NCI-H2107 (cell line): ENCODE measurements around the gene FAM83C.
"Not testable (repeated sequence)": the region's sequence is repeated elsewhere in the genome, so short reads cannot be mapped to it uniquely, and the experiment has no call there.

Source experiments
- DNase-seq: peaks from one replicate; lab custom pipeline; 2025; lab: John Stamatoyannopoulos, UW

FAM83C gene

DNA sequence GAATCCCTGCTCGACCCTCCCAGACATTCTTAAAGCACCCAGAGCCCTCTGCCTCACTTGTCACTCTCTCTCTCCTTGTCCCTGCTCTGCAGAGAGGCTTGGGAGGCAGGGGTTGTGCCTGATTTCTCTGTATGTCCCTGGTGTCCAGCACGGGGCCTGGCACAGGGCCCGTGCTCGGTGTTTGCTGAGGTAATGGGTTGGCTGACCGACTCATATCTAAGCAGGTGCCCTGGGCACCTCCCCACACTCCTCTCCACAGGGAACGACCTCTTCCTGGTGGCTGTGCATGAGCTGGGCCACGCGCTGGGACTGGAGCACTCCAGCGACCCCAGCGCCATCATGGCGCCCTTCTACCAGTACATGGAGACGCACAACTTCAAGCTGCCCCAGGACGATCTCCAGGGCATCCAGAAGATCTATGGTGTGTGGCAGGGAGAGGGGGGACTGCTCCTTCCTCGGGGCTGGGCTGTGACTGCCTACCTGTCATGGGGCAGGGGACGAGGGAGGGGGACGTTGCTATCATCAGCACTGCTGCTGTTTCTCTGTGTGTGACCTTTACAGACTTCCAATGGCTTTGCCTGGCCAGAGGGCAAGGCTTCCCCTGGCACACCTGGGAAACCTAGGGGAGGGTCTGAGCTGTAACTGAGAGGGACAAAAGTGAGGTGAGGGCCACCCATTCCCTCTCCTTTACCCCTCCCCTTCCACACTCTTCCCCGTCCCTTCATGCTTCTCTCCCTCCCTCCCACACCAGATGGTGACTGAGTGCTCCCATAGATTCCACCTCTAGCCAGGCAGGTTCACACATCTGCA is 28.5 kb downstream of the FAM83C start:
- DNase-seq: no peak

DNA sequence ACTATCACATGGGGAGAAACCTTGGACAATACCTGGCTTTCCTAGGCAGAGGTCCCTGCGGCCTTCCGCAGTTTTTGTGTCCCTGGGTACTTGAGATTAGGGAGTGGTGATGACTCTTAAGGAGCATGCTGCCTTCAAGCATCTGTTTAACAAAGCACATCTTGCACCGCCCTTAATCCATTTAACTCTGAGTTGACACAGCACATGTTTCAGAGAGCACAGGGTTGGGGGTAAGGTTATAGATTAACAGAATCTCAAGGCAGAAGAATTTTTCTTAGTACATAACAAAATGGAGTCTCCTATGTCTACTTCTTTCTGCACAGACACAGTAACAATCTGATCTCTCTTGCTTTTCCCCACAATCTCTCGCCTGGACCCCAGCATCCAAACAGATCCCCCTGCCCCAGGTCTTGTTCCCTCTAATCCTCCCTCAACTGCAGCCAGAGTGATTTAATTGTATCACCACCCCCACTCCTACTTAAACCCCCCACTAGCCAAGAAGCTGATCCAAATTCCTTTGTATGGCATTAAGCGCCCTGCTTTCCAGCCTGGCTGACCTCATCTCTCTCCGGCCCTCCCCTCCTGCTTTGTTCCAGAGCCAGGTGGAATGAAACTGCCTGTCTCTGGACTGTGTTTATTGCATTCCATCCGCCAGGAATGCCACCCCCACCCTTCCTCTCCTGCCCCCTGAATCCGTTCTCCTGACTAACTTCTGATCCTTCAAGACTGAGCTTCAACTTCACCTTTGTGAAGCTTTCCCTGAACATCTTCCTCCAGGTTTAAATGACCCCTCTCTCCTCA is 29.3 kb downstream of the FAM83C start:
- DNase-seq: not testable (repeated sequence)

DNA sequence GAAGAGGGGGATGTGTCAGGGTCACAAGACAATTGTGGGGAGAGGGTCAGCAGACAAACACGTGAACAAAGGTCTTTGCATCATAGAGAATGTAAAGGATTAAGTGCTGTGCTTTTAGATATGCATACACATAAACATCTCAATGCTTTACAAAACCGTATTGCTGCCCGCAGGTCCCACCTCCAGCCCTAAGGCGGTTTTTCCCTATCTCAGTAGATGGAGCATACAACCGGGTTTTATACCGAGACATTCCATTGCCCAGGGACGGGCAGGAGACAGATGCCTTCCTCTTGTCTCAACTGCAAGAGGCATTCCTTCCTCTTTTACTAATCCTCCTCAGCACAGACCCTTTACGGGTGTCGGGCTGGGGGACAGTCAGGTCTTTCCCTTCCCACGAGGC is 29.9 kb downstream of the FAM83C start:
- not testable (repeated sequence) for DNase-seq

DNA sequence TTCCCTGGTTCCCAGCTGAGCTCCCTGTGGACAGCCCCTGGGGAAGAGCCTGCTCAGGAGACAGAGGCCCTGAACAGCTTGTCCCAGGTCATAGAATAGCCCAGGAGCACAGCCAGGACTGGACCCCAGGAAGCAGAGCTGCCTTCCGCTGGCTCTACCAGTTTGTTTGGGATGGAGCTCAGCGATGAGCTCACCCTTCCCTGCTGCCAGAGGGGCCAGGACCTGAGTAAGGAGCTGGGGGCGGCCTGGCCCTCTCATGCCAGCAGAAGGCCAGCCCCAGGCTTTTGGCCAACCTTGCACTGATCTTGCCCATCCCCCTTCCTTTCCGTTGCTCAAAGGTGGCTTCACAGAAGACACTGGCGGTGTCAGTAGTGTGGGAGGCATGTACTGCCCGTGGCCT is 31.8 kb downstream of the FAM83C start:
- no peak for DNase-seq

DNA sequence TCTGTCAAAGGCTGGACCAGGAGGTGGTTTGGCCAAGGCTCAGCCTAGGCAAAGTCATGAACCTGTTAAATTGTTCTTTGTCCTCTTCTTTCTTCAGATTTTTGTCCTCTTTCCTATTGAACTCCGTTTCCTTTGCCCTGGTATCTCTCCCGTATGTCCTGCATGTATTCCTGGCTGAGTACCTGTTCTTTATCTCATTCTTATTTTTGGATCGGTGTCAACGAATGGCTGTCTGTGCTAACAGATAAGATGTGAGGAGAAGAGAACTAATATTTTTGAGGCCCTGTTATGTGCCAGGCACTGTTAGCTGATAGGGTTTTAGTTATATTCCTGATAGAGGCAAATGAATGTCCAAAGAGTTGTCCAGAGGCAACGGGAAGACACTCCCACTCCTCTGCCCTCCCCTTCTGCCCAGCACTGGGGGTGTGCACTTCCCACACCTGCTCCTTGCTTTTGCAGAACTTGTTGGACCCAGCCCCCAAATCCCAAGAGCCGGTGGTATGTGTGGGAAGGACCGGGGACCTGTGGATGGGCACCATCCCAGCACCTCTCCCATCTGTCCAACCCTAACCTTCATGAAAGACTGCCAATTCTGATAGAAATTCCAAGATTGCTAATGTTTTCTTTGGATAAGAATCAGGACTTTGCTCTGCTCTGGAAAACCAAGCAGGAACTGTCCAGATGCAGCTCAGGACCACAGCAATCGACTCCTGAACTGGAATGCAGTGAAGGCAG is 34.9 kb downstream of the FAM83C start:
- DNase-seq: no peak

DNA sequence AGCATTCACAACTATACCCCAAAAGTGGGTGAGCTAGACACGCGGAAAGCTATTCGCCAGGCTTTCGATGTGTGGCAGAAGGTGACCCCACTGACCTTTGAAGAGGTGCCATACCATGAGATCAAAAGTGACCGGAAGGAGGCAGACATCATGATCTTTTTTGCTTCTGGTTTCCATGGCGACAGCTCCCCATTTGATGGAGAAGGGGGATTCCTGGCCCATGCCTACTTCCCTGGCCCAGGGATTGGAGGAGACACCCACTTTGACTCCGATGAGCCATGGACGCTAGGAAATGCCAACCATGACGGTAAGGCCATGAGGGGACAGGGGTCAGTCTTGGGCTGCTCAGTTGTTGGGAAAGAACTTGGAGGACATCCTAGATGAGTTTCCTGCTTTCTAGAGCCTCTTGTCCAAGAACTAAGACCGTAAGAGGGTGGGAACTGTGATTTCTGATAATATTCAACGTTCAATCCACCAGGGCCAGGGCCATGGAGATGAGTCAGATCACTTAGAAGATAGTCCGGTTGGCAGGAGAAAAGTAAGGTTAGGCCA is 37.7 kb downstream of the FAM83C start:
- no peak for DNase-seq

DNA sequence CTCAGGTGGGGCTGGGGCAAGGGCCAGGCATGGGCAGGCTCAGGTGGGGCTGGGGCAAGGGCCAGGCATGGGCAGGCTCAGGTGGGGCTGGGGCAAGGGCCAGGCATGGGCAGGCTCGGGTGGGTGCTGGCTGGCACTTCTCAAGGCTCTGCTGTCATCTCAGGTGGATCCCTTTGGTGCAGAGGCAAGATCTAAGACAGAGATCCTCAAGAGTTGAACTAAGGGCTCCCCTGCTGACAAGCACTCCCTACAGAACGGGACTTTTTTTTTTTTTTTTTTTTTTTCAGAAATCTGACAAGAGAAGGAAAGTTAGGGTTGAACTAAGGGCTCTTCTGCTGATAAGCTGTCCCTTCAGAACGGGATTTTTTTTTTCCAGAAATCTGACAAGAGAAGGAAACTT is 39.2 kb downstream of the FAM83C start:
- DNase-seq: no peak

DNA sequence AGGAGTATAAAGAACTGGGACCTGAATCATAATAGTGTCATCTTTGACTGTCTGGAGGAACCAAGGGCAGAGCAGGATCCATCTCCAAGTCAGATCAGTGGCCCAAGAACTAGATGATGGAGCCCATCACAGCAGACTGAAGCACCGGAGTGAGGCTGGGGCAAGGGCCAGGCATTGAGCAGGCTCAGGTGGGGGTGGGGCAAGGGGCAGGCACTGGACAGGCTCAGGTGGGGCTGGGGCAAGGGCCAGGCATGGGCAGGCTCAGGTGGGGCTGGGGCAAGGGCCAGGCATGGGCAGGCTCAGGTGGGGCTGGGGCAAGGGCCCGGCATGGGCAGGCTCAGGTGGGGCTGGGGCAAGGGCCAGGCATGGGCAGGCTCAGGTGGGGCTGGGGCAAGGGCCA is 39.6 kb downstream of the FAM83C start:
- DNase-seq: not testable (repeated sequence)

DNA sequence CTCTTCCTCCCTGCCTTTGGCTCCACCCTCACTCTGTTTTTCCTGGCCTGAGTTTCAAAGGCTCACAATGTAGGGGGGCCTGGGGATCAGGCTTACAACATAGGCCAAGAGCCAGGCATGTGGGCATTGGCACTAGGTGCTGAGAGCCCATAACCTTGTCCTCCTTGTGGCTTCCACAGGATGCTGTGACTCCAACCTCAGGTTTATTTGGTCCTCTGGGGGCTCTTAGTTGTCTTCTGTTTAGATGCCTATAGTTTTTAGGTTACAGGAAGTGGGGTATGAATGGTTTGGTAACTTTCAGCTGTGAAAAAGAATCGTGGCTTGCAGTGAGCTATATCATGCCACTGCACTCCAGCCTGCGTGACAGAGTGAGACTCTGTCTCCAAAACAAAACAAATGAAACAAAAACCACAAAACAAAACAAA is 40.2 kb downstream of the FAM83C start:
- no peak for DNase-seq

DNA sequence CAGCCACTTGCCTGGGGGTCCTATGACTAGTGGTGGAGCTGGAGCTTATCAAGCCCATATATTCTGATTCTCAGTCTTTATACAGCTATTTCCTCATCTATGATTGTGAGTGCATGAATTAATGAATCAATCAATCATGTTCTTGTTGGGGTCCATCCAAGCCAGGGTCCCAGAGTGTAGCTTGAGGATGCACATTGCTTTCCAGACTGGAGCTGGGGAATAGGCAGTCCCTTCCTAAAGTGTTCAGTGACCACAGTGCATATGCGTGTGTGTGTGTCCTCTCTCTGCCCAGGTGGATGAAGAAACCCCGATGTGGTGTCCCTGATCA is 40.6 kb downstream of the FAM83C start:
- DNase-seq: no peak

DNA sequence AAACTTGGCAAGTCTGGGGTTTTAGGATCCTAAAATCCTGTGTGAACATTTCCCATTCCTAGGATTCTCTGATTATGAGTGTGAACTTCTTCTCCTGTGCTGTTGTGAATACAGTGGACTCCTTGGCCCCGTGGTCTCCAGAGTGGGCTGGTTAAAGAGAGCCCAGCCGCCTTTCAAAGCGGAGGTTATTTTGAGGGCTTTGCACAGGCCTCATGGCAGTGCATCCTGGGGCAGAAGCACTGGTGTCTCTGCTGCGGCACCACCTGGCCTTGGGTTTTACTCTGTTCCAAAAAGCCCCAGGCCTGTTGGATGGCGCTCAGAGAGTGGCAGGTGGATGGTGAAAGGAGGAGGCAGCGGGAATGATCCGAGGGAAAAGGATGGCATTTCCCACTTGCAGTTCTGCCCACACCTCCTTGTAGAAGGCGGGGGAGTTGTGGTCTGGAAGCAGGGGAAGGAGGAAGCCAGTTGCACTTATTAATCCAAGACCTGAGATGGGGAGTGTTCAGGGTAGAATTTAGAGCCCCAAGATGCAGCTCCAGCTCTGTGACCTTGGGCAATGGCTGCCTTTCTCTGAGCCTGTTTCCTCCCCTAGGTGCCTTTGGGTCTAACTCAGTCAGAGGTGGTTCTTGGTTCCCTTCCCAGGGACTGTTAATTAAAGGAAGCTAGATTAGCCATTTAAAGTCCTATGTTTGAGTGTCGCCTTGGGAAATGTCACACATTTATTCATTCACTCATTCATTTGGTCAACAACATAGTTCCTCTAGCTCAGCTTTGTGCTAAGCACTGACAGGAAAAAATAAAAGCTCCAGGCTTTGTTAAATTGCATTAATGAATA is 43.4 kb downstream of the FAM83C start:
- no peak for DNase-seq

DNA sequence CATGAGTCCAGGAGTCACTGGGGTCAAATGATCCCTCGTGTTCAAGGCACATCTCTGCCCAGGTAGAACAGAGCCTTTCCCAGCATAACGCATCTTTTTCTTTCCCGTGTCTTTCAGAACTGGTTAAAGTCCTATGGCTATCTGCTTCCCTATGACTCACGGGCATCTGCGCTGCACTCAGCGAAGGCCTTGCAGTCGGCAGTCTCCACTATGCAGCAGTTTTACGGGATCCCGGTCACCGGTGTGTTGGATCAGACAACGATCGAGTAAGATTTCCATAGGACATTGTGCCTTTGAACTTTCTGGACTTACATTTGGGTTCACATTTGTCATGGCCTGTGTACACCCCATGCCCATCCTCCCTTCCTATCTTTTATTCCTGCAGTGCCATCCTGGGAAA is 45.5 kb downstream of the FAM83C start:
- no peak for DNase-seq

DNA sequence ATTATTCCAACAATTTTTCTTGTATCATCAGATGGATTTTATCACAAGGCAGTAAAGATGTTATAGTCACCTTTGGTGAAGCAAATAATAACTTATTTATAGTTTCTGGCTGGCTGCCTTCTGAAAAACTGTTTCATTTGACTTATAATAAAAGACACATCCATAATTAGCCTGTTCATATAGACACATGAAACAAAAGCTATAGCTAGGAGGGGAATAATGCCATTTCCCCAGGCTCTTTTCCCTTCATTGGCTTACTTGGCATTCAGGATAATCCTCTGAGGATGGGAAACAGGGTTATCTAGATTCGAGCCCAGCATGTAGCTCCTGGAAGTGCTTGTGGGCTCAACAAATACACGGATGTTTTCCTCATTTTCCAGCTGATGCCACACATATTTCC is 48.2 kb downstream of the FAM83C start:
- no peak for DNase-seq

DNA sequence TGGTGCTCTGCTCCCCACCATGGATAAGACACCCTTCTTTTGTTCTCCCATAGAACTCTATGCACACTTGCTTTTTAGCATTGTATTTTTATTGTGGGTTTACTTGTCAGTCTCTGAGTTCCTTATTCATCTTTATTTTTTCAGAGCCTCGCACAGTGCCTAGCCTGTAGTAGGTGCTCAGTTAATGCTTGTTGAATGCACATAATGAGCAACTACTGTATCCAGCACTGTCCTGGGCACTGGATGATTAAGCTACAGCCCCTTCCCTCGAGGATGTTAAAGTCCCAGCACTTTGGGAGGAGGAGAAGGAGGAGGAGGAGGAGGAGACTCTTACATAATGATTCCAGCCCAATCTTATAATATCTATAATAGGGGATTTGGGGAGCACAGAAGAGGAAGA is 48.9 kb downstream of the FAM83C start:
- no peak for DNase-seq

DNA sequence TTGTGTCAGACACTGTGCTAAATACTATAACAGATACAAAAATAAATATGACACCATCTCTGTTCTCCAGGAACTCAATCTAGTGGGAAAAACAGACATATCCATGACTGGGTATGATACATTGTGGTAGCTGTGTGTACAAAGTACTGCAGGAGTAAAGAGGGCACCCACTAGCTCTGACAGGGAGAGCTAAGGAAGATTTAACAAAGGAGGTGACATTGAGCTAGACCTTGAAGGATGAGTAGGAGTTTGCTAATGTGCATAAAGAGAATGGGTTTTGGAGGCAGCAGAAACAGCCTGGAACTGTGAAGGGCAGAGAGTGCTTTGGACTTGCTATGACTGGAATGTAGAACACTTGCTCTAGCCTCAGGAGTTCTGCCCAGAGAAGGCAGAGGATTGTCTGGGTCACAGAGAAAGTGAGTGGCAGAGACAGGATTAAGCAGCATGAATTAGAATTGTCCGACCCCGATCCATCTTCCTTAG is 51.4 kb downstream of the FAM83C start:
- DNase-seq: no peak

DNA sequence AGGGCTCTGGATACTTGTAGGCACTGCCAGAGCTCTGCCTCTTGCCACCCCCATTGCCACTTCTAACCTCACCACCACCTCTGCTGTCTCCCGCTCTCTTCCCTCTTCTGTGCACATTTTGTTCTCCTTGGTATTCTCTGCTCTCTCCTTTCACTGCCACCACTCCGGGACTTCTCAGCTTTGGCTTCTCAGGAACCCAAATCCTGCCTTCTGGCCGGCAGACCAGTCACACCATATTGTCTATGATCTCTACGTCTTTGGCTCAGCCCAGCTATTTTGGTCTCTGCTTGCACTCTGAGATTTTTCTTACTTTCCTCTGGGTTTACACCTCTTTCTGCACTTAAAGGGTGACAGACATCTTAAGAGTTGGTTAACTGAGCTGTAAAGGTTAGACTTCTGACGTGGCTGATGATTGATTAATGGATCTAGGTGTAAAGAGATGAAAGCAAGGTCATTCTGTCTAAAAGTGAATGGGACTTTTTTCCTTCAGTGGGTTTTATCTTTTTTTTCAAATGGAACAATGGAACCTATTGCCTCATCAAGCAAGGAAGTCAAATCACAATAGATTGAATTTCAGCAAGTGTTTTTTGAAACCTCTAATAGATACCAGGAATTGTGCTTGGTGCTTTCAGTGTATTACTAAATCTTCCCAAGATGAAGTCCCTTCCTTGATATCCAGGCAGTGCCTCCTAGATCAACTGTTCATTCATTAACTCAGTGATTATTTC is 52.0 kb downstream of the FAM83C start:
- no peak for DNase-seq

DNA sequence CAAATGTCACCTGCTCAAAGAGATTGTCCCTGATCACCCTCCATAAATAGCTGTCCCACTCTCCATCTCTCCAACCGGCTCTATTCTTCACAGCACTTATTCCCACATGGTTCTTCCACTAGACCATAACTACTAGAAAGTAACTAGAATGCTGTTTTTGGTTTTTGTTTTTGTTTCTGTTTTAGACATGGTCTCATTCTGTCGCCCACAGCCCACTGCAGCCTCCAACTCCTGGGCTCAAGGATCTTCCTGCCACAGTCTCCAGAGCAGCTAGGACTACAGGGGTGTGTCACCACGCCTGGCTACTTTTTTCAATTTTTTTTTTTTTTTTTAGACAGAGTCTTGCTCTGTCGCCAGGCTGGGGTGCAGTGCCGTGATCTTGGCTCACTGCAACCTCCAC is 53.5 kb downstream of the FAM83C start:
- no peak for DNase-seq

DNA sequence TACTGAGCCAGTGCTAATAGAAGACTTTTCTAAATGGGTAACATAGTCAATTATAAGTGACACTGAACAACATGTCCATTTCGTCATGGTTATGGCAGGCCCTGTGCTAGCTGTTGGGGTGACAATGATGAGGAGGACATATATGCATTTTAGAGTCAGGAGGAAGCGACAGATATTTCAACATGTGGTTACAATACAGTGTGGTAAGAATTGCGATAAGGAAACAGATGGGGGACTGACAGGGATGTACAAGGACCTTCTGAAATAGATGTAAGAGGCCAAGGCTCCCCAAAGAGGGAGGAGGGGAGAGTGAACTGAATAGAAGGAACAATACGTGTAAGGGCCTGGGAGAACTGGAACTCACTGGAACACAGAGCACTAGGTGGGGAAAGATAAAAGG is 54.1 kb downstream of the FAM83C start:
- DNase-seq: no peak

DNA sequence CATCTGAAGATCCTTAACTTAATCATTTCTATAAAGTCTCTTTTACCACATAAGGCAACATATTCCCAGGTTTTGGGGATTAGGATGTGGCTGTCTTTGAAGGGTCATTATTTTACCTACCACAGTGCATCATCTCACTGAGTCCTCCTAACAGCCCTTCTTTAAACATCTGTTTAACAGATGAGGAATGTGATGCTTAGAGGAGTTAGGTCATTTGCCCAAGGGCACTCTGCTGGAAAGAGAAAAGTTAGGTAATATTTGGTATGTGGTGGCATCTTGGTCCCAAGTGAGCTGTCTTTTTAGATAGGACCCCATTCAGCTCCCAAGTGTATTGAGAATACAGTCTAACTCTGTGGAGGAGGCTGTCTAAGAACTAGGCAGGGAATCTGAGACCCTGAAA is 54.7 kb downstream of the FAM83C start:
- no peak for DNase-seq

DNA sequence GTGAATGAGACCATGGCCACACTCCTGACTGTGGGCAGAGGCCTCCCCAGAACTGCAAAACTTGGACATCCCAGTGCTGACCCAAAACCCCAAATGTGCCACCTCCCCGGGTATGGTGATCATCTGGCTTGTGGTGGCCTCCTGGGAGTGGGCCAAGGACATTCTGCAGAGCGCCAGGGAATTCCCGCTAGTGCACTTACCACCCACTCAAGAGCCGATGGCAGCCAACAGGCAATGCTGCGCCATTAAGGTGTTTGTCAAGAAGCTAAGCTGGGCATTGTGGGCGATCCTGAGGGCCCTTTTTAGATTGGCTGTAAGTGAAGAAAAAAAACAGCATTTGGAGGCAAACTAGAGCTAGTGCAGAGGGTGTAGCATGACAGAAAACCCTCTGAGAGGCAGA is 56.3 kb downstream of the FAM83C start:
- DNase-seq: no peak
